GM18867 (cell line): ENCODE results near the gene DPYD.
A peak's percentile ranks its signal among the peaks of the same experiment; 100 is the strongest.

Experiments used
- ATAC-seq: cut with Tn5 transposase; IDR thresholded peaks from one replicate; pipeline ENCODE4 v1.9.1; 2021; ENCODE audit warnings: mild to moderate bottlenecking, moderate library complexity; ENCODE audit not compliant: unreplicated experiment

DPYD gene

GRCh38 chr1:97163591-97164275 is 757.1 kb downstream of the DPYD start:
- peak; percentile 48 for ATAC-seq

- ATAC-seq, result no peak
Observed at GRCh38 chr1:97160818-97161217, 760.0 kb downstream of the DPYD start.

GRCh38 chr1:97159342-97159741 is 761.5 kb downstream of the DPYD start:
- peak; percentile 62 for ATAC-seq

- no peak for ATAC-seq
Observed at GRCh38 chr1:97158691-97159096, 762.1 kb downstream of the DPYD start.

- ATAC-seq, result no peak
Observed at GRCh38 chr1:97157991-97158390, 762.8 kb downstream of the DPYD start.

DNA sequence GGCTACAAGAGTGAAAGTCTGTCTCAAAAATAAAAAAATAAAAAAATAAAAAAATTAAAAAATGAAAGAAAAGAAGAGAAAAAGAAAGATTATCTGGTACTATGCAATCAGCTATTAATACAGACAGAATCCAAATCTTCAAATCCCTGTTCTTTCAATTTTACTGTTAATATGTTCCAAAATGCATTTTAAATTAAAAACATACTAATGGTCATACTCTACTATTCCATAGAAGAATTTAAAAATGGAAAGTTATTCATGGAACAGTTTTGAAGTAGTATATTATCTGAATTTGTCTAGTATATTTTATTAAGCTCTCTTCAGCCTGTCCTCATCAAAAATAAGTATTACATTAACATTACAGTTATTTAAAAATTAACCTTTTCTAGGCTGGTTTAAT is 769.2 kb downstream of the DPYD start:
- ATAC-seq, result no peak

DNA sequence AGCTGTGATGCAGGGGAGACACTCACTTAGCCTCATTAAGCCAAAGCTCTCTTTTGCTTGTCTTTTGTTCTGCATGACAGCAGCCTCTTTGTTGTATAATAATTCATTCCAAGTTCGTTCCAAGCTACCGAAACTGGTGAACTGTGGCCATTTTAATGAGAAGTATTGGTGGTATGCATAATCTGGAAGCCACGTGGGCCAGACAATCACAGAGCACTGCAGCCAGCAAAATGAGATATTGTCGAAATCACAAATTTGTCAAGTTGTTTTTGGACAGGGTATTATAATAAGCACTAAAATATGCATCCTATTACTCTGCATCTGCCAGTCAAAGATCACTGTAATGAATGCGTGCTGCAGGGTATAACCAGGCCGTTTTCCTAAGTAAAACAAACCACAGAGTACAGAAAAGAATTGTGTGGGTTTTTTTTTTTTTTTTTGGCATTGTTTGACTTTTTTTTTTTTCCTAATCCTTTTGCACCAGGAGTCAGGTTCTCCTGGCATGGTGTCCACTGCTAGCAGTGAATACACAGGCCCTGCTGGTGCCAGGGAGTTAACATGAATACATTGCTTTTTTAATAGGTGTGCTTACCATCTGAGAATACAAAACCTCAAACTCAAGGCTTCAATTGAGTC is 775.4 kb downstream of the DPYD start:
- no peak for ATAC-seq

DNA sequence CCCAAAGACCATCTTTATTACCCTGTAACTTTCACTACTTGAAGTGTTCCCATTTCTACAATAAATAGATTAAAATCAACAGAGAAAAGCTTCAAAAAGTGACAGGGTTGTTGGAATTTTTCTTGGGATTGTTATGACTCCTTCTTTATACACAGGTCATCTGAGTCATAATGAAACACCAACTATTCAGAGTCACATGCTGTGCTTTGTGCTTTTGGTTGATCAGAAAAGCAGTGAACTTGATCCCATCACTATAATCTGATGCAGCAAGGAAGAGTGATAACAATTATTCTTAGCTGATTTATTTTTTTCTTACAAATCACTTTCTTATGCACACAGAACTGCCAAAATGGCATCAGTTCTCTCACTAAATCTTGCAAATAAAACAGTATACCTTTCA is 776.3 kb downstream of the DPYD start:
- no peak for ATAC-seq

DNA sequence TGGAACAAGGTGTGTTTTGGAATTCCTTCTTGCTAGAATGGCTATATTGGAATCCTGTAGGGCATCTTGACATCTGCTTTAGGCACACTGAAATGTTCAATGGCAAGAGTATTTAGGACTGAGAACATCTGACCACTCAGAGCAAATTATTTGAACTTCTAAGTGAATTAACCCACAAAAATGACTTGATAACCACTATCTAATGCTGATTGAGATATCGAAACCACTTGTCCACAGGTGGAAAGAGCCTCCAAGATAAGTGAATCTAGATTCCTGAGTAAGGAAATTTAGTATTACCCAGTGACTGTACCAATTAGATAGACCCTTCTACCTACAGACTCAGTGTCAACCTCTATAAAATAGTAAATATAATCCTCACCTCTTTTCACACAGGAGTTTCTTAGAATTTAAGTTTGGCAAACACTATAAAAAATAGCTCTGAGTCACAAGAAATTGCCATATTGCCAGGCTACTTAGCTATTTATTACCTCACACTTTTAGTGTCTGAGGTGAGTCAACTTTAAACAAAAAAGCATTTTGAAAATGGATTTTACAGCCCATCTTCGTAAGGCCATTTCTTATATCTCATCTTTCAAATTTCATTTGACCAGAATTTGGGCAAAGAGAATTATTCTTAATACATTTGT is 777.5 kb downstream of the DPYD start:
- no peak for ATAC-seq

DNA sequence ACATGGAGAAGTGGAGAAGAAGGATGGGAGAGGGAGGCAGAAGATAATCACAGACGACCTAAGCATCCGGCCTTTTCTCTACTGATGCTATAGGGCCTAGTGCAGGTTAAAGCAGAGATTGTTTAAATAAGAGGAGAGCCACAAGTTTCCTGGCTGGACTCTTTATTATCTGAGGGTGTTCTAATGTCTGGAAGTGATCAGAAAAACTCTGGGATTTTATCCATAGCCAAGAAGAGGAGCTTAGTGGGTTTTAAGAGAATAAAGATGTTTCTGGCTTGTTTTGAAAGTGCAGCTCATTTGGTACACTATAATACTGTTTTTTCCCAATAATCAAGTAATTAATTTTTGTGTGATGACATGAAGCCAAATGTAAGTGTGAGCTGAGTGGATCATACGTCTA is 780.2 kb downstream of the DPYD start:
- no peak for ATAC-seq

DNA sequence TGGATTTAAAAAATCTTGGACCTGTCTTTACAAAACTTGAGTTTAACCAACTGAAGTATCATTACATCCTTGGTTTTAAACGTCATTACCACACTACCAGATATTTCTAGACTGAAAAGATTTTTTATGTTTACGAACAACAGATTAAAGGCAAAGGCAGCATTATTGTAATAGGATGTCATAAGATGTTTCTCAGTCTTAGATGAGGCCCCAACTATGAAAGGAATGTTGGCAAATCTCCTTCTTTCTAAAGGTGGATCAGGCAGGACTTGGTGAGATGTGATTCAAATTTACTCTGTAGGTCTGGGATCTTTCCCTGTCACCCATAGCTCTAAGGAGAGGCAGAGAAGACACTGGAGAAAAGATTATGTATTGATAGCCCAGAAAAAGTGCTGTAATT is 781.3 kb downstream of the DPYD start:
- ATAC-seq, result no peak

DNA sequence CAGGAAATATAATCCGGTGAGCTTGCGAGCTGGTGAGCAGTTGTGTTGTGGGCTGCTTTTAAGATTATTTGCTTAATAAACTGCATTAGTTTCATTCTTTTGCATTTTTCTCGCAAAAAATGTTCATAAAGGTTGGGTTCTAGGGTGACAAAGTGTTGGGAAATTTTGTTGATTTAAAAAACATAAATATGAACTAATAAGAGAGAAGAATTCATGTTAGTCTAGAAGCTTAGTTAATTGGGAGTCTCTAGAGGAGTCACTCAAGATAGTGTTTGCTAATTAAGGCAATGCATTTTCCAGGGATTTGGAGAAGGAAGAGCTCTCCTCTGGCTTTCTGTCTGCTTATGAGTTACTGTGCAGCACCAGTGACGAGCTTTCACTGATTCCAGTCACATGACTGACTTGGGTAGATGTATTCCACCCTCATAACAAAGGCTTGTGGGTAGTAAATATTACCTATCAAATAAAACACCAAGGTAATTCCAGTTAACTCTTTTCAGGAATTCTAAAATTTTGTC is 782.3 kb downstream of the DPYD start:
- peak; percentile 55 for ATAC-seq

DNA sequence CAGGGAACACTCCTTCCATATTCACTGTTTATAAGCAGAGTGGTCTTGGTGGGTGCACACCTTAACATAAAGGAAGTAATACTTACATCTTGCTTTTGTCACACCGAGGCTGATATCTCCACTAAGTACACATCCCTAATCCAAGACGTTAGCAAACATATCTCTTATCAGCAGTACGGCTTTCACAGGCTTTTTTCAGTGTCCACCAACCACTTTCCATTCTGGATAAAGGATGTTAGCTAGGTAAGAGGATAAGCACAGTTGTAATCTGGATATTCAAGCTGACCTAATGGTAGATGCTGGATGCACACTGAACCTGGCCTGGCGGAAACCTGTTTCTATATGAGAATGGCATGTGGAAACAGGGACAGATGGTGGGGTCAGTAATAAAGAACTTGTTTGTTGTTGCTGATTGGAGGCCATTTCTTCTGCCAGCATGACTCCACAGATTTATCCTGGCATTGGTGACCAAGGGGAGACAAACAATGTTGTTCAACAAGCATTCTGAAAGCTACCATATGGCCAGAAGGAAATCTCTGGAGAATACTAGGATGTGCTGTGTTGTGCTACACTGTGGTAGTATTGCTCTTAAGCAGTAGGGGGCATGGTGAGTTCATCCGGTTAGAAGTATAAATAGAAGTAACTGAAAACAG is 782.8 kb downstream of the DPYD start:
- peak; percentile 97 for ATAC-seq

DNA sequence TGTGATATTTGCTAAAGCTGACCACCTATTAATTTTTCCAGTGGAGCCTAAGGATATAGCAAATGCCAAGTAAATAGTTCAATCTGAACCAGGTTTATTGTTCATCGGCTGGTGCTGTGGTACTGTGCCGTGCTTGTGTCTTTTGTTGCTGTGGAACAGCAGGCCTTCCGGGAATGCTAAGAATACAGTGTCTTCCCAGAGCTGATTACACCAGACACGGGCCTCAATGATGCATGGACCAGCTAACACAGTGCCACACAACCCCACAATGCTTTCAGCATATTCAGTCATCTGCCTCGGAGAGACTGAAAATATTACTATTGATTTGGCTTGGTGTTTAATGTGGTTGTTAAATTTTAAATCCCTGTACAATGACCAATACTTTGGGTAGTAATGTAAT is 783.8 kb downstream of the DPYD start:
- no peak for ATAC-seq

- no peak for ATAC-seq
Observed at GRCh38 chr1:97135972-97136371, 784.9 kb downstream of the DPYD start.

- ATAC-seq, result no peak
Observed at GRCh38 chr1:97128426-97128825, 792.4 kb downstream of the DPYD start.

- no peak for ATAC-seq
Observed at GRCh38 chr1:97123717-97124431, 797.0 kb downstream of the DPYD start.

GRCh38 chr1:97120806-97121205 is 800.0 kb downstream of the DPYD start:
- no peak for ATAC-seq

- ATAC-seq, result no peak
Observed at GRCh38 chr1:97119260-97120158, 801.3 kb downstream of the DPYD start.

- ATAC-seq, result no peak
Observed at GRCh38 chr1:97114842-97115241, 806.0 kb downstream of the DPYD start.
